Breast epithelium (tissue), 3 donors: ENCODE results near the gene CR1L.

Experiments
- POLR2A ChIP-seq: fragments of 450-650 bp; IDR thresholded peaks from one replicate; pipeline ENCODE4 v1.6.1; 2016; ENCODE audit warnings: antibody characterized with exemption, mild to moderate bottlenecking, moderate library complexity
- POLR2AphosphoS5 ChIP-seq, 3 donors: sonication (generic); formaldehyde crosslinking; IDR thresholded peaks; one replicate each; pipeline ENCODE4 v1.6.1; 2017; ENCODE audit warnings: antibody characterized with exemption in 3 of 3
- TF ChIP-seq, protein P1 (sequence below), 3 donors: fragments of 450-650 bp; IDR thresholded peaks; one replicate each; pipeline ENCODE4 v1.5.1; 2016 to 2017; ENCODE audit warnings: antibody characterized with exemption in 3 of 3, mild to moderate bottlenecking in 3 of 3, moderate library complexity in 3 of 3

DNA sequence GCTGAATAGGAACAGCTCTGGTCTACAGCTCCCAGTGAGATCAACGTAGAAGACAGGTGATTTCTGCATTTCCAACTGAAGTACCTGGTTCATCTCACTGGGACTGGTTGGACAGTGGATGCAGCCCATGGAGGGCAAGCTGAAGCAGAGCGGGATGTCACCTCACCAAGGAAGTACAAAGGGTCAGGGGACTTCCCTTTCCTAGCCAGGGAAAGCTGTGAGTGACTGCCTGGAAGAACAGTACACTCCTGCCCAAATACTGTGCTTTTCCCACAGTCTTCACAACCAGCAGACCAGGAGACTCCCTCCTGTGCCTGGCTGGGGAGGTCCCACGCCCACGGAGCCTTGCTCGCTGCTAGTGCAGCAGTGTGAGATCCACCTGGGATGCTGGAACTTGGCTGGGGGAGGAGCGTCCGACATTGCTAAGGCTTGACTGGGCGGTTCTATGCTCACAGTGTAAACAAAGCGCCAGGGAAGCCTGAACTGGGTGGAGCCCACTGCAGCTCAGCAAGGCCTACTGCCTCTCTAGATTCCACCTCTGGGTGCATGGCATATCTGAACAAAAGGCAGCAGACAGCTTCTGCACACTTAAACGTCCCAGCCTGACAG is 14.7 kb downstream of the CR1L start:
- TF ChIP-seq POLR2AphosphoS5 (IDR thresholded peaks at IDR 0.05) (no peak), POLR2A (no peak)
- TF ChIP-seq, protein P1, sequence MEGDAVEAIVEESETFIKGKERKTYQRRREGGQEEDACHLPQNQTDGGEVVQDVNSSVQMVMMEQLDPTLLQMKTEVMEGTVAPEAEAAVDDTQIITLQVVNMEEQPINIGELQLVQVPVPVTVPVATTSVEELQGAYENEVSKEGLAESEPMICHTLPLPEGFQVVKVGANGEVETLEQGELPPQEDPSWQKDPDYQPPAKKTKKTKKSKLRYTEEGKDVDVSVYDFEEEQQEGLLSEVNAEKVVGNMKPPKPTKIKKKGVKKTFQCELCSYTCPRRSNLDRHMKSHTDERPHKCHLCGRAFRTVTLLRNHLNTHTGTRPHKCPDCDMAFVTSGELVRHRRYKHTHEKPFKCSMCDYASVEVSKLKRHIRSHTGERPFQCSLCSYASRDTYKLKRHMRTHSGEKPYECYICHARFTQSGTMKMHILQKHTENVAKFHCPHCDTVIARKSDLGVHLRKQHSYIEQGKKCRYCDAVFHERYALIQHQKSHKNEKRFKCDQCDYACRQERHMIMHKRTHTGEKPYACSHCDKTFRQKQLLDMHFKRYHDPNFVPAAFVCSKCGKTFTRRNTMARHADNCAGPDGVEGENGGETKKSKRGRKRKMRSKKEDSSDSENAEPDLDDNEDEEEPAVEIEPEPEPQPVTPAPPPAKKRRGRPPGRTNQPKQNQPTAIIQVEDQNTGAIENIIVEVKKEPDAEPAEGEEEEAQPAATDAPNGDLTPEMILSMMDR (IDR thresholded peaks at IDR 0.05) = no peak
